K562 (cell line): ENCODE data around the gene KCTD21. TPM values are rescaled to one million over a fixed set of nuclear protein-coding genes. Genes with fewer than 3 reads are reported as not detected.

Source experiments
- ELF1 ChIP-seq: fragments of 200-800 bp; sonication (Bioruptor generic); IDR thresholded peaks from 2 replicates; pipeline ENCODE4 v1.6.1; 2016; ENCODE audit warnings: missing genetic modification characterization, missing compliant biosample characterization
- GABPB1 ChIP-seq: sonication (generic); formaldehyde crosslinking; IDR thresholded peaks from 2 replicates; pipeline ENCODE4 v1.8.0; 2022; ENCODE audit warnings: mild to moderate bottlenecking, missing genetic modification reagents
- HMBOX1 ChIP-seq: sonication (generic); IDR thresholded peaks from 2 replicates; pipeline ENCODE4 v1.6.1; 2016
- IRF2 ChIP-seq: sonication (generic); formaldehyde crosslinking; IDR thresholded peaks from 2 replicates; pipeline ENCODE4 v1.8.1; 2022; ENCODE audit warnings: mild to moderate bottlenecking, missing genetic modification reagents
- SRF ChIP-seq, 2 experiments: fragments of 250-450, 450-650 bp in 1 of 2; sonication (Bioruptor Pico) in 1 of 2; sonication (generic) in 1 of 2; formaldehyde crosslinking; IDR thresholded peaks; 2 replicates each; pipeline versions ENCODE4 v1.5.0 to v1.5.1; 2020 to 2022; ENCODE audit warnings: mild to moderate bottlenecking in 1 of 2, missing genetic modification reagents in 1 of 2
- TSHZ1 ChIP-seq: fragments of 250-450 bp; sonication (Bioruptor Pico); IDR thresholded peaks from 2 replicates; pipeline ENCODE4 v1.4.0; 2020; ENCODE audit warnings: mild to moderate bottlenecking, moderate library complexity
- U2AF1 ChIP-seq: fragments of 200-400 bp; formaldehyde crosslinking; optimal IDR thresholded peaks from 2 replicates; pipeline ENCODE3; 2017; ENCODE audit warnings: mild to moderate bottlenecking, low read depth, low read length, moderate library complexity
- USF2 ChIP-seq: sonication (generic); formaldehyde crosslinking; IDR thresholded peaks from 2 replicates; pipeline ENCODE4 v1.5.0; 2020; ENCODE audit warnings: missing genetic modification reagents
- VEZF1 ChIP-seq: fragments of 200-800 bp; sonication (Bioruptor generic); IDR thresholded peaks from 2 replicates; pipeline ENCODE4 v1.6.1; 2017; ENCODE audit warnings: missing genetic modification characterization, missing compliant biosample characterization
- ZBTB49 ChIP-seq: sonication (generic); formaldehyde crosslinking; IDR thresholded peaks from 2 replicates; pipeline ENCODE4 v1.8.0; 2022; ENCODE audit warnings: missing genetic modification reagents, mild to moderate bottlenecking, borderline replicate concordance
- ZNF449 ChIP-seq: fragments of 250-450 bp; sonication (Bioruptor Pico); IDR thresholded peaks from 2 replicates; pipeline ENCODE4 v1.8.0; 2022; ENCODE audit warnings: moderate library complexity, mild to moderate bottlenecking, inconsistent platforms
- polyA plus RNA-seq, 8 experiments: library from polyadenylated mRNA; depleted of rRNA in 4 of 8; stranded (reverse) in 5 of 8; unstranded in 3 of 8; fragments of >200 nt; fragmentation: Nextera tagmentation in 2 of 8; fragmentation: Illumina TruSeq in 1 of 8; extraction: Ambion mirVana in 2 of 8; extraction: Trizol in 1 of 8; gene quantifications; 2 replicates each; pipeline versions ENCODE4 v1.2.1 to v1.2.3, GENCODE V29; 2011 to 2014; ENCODE audit warnings: inconsistent platforms in 1 of 8, missing spikeins in 1 of 8
- total RNA-seq, 7 experiments: library from RNA; depleted of rRNA in 6 of 7; stranded (reverse); fragments of >200 nt in 6 of 7; fragmentation: Illumina TruSeq in 2 of 7; extraction: Trizol in 2 of 7; gene quantifications; 2 replicates each; pipeline versions ENCODE4 v1.2.1 to v1.2.3, GENCODE V29; 2011 to 2021; ENCODE audit warnings: low replicate concordance in 1 of 7

Gene KCTD21
- total and polyA plus RNA-seq, 9 of the 15 experiments (the other 6 are each of a cell fraction or from before 2014, with no cell fraction given) = 0.34 to 5.4 (median 1.9) TPM

- peak; percentile 57; the same call in 1 of the 2 replicates for TF ChIP-seq HMBOX1
- peak; percentile 95 for TF ChIP-seq ELF1 (tag)
- no peak for TF ChIP-seq ZNF449
- peak in 1 of 2 experiments; percentile 74; a peak in 1 of 4 replicates for TF ChIP-seq SRF (CRISPR knock-in tag; IDR thresholded peaks at IDR 0.05)
- TF ChIP-seq IRF2 = no peak
- no peak for TF ChIP-seq USF2
- 0 out of 2 replicates have a peak, but pooled peaks have one; percentile 1 for TF ChIP-seq VEZF1 (CRISPR knock-in tag)
- no peak for TF ChIP-seq TSHZ1 (CRISPR knock-in tag)
- TF ChIP-seq GABPB1 (CRISPR knock-in tag) = peak; percentile 92
- no peak for TF ChIP-seq U2AF1
- no peak for TF ChIP-seq ZBTB49 (CRISPR knock-in tag)
Measured at GRCh38 chr11:78139422-78140391, 48.7 kb downstream of the KCTD21 start, which contains the start of gene ALG8 (continued).
